ENCODE results near the gene SLC25A53. TPM values are rescaled to one million over a fixed set of nuclear protein-coding genes. Genes with fewer than 3 reads are reported as not detected.

The SLC25A53 gene
- total RNA-seq, 4 donors from 2014 or later = 1.7 to 19.5 (median 5.0) TPM

DNA sequence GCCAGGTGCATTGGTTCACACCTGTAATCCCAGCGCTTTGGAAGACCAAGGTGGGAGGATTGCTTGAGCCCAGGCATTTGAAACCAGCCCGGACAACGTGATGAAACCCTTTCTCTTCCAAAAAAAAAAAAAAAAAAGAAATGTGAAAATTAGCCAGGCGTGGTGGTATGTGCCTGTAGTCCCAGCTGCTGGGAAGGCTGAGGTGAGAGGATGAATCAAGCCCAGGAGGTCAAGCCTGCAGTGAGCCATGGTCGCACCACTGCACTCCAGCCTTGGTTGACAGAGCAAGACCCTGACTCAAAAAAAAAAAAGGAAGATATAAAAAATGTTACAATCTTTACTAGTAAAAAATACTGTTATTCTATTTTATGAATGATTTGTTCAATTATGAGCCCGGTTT, 15.3 kb upstream of the SLC25A53 start:
- WGBS, 2 donors = 69 to 85% methylated on average over 6 of the region's 6 CpGs
- Histone ChIP-seq H3K36me3 (peaks cover 0 to 2% (median 0%) of the 10 kb centered on the region in 3 donors), H3K27me3 (no peaks in the 10 kb centered on the region), H3K27ac (no peak overlapping the region), H3K4me1 (peaks cover 0 to 20% (median 0%) of the 10 kb centered on the region in 3 donors), H3K4me3 (no peak overlapping the region), H3K9me3 (no peaks in the 10 kb centered on the region)
- intact Hi-C loops (cut with DNase I) = no loop called here
- TF ChIP-seq POLR2A (IDR thresholded peaks at IDR 0.05) = no peak
- TF ChIP-seq, protein P1, sequence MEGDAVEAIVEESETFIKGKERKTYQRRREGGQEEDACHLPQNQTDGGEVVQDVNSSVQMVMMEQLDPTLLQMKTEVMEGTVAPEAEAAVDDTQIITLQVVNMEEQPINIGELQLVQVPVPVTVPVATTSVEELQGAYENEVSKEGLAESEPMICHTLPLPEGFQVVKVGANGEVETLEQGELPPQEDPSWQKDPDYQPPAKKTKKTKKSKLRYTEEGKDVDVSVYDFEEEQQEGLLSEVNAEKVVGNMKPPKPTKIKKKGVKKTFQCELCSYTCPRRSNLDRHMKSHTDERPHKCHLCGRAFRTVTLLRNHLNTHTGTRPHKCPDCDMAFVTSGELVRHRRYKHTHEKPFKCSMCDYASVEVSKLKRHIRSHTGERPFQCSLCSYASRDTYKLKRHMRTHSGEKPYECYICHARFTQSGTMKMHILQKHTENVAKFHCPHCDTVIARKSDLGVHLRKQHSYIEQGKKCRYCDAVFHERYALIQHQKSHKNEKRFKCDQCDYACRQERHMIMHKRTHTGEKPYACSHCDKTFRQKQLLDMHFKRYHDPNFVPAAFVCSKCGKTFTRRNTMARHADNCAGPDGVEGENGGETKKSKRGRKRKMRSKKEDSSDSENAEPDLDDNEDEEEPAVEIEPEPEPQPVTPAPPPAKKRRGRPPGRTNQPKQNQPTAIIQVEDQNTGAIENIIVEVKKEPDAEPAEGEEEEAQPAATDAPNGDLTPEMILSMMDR (IDR thresholded peaks at IDR 0.05) = no peak
- no peak for DNase-seq

DNA sequence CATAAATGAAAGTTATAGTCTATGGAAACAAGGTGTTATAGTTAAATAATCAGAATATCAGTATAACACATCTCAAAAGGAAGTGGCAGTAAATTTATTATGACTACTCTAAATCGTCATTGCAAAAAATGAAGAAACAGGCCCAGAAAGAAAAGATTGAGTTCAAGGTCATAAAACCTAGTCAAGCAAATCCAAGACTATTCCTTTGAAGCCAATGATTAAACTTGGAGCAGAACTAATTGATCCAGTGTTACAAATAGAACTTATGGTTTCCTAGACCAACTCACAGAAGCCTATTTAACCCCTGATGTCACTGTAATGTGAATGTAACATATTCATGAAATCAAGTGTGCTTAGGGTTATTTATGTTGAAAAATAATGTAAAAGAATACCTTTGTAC, 11.3 kb upstream of the SLC25A53 start:
- Histone ChIP-seq H3K36me3 (no peaks in the 10 kb centered on the region), H3K27ac (no peak overlapping the region), H3K27me3 (no peaks in the 10 kb centered on the region), H3K4me3 (peak overlapping the region in 1 of 4 donors; percentile 85), H3K9me3 (no peaks in the 10 kb centered on the region), H3K4me1 (peaks cover 0 to 31% (median 0%) of the 10 kb centered on the region in 3 donors)
- TF ChIP-seq, protein P1 (IDR thresholded peaks at IDR 0.05) = no peak
- no peak for TF ChIP-seq POLR2A (IDR thresholded peaks at IDR 0.05)
- intact Hi-C loops (cut with DNase I) = no loop called here
- WGBS, 2 donors = 8 to 15% methylated on average over 1 of the region's 1 CpG
- no peak for DNase-seq

DNA sequence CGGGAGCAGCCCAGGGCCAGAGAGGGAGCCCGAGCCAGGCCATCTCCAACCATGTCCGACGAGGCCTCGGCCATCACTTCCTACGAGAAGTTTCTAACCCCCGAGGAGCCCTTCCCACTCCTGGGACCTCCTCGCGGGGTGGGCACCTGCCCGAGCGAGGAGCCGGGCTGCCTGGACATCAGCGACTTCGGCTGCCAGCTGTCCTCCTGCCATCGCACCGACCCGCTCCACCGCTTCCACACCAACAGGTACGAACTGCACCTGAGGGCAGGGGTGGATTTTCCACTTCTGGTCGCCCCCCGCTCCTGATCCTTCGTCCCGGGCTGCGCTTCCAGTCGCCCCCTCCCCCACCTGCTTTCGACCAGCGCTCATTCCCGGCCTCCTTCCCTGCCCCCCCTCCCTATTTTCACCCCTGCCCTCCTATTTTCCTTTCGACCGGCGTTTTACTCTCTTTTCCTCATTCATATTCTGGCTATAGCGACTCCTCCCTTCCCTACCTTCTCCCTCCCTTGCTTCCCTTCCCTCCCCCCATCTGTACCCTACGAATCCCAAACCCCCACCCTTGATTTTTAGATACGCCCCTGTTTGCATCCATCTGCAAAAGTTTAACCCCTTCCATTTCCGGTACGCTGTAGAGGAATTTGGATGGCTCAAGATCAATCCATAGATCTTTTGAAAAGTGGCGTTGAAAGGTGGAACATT, 10.1 kb upstream of the SLC25A53 start:
- no peaks in the 10 kb centered on the region for H3K9me3 ChIP-seq
- H3K27me3 ChIP-seq = no peaks in the 10 kb centered on the region
- H3K4me3 ChIP-seq = peak overlapping the region; percentile 58 to 85 (median 78)
- peaks cover 0 to 31% (median 0%) of the 10 kb centered on the region in 3 donors for H3K4me1 ChIP-seq
- WGBS, 2 donors = 1 to 40% methylated on average over 20 to 27 of the region's 37 CpGs
- TF ChIP-seq, protein P1 (IDR thresholded peaks at IDR 0.05) = no peak
- no peak for TF ChIP-seq POLR2A (IDR thresholded peaks at IDR 0.05)
- intact Hi-C loops (cut with DNase I) = no loop called here
- no peaks in the 10 kb centered on the region for H3K36me3 ChIP-seq
- DNase-seq = no peak
- H3K27ac ChIP-seq = peak overlapping the region; percentile 83 to 90 (median 86)

DNA sequence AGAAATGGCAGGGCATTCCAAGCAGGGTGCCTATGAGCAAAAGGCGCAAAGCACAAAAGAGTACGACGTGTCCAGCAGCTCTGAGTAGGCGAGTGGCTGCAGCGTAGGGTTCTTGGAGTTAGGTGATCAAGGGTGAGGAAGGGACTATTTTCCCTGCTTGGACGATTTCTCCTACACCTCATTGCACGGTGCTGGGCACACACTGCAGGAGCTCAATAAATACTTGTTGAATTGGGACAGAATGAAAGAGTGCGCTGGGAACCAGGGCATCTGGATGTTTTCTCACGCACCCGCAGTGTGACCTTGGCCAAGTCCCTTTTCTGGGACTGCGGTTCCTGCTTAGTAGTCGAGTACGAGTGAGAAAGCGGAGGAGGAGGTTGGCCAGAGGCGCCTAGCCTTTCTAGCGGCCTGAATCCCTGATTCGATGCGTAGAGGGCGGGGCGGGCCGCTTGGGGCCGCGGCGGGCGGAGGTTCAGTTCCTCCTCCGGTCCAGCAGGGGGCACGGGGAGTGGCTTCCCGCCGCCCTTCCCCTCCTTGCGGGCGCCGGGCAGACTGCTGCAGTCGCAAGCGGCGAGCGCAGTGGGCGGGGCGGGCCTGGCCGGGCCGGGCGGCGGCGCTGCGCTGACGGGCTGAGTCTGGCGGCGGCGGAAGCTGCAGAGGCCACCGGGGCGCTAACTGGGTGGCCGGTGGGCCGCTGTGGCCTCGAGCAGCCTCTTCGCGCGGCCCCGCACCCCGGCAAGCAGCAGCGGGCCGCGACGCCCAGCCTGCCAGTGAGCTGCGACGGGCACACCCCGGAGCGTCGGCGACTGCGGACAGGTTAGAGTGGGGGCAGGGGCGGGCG, 9.3 kb upstream of the SLC25A53 start, which contains the start of gene FAM199X:
FAM199X (plus strand) TSS at position 560 of the 841 bp plus-strand sequence. CDS start 333 bp downstream, outside the sequence.
- Histone ChIP-seq H3K4me1 (peaks cover 0 to 31% (median 0%) of the 10 kb centered on the region in 3 donors), H3K27me3 (no peaks in the 10 kb centered on the region), H3K36me3 (no peaks in the 10 kb centered on the region), H3K9me3 (no peaks in the 10 kb centered on the region), H3K4me3 (peak within 1 kb of the TSS; percentile 58 to 85 (median 78)), H3K27ac (peak within 1 kb of the TSS; percentile 83 to 90 (median 86))
- peak; percentile 54 for DNase-seq
- TF ChIP-seq POLR2A (IDR thresholded peaks at IDR 0.05) = peak in 2 of 4 donors; percentile 69 to 83
- TF ChIP-seq, protein P1 (IDR thresholded peaks at IDR 0.05) = peak; percentile 43 to 85 (median 77)
- intact Hi-C loops (cut with DNase I) = no loop called here
- 5 to 47% methylated on average over 10 to 14 of the region's 71 CpGs for WGBS, 2 donors

DNA sequence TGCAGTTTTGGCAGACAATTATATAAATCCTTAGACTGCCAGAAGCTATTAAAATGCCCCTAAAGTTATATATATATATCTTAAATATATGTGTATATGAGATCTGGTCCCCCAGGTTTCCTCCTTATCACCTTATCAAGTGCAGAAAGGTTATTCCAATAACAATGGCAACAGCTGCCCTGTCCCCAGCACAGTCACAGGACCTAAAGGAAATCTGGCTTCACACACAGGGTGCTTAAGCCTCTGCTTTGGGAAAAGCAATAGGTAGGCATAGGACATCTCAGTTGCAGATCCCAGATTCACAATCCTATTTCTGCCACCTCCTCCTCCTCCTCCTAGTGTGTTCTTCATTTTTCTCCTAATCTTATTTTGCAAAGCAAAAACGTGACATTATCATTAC, 5.8 kb downstream of the SLC25A53 start:
- TF ChIP-seq POLR2A (IDR thresholded peaks at IDR 0.05) = no peak
- TF ChIP-seq, protein P1 (IDR thresholded peaks at IDR 0.05) = no peak
- WGBS, 2 donors = 8 to 36% methylated on average over 1 of the region's 1 CpG
- intact Hi-C loops (cut with DNase I) = no loop called here
- no peaks in the 10 kb centered on the region for H3K9me3 ChIP-seq
- H3K27me3 ChIP-seq = no peaks in the 10 kb centered on the region
- peaks cover 0 to 12% (median 4%) of the 10 kb centered on the region in 3 donors for H3K4me1 ChIP-seq
- H3K36me3 ChIP-seq = no peaks in the 10 kb centered on the region
- no peak for DNase-seq
- H3K4me3 ChIP-seq = no peak overlapping the region
- H3K27ac ChIP-seq = no peak overlapping the region
